Activated T-cell treated with anti-CD3 and anti-CD28 coated beads, Interleukin-2, amount 50 U/mL, for 4 hours (primary cell): Measurements from ENCODE around the gene SLC16A8. TPM values are rescaled to one million over a fixed set of nuclear protein-coding genes. Genes with fewer than 3 reads are reported as not detected.
"Not testable (repeated sequence)": the region's sequence is repeated elsewhere in the genome, so short reads cannot be mapped to it uniquely, and the experiment has no call there.

Experiments
- ATAC-seq, 2 donors: fragments of 200-7000 bp; cut with Tn5 transposase; one replicate each; pipeline ENCODE4 v1.10.0; 2021
- DNase-seq: peaks from one replicate; pipeline ENCODE4 v3.0.0-alpha.2; 2020
- H3K27me3 Mint-ChIP-seq: one replicate; pipeline ENCODE4 v1.8.0; 2021; ENCODE audit warnings: low read depth, mixed read lengths
- H3K36me3 Mint-ChIP-seq: one replicate; pipeline ENCODE4 v1.8.0; 2022; ENCODE audit warnings: mixed read lengths; ENCODE audit not compliant: insufficient read depth
- H3K4me1 Mint-ChIP-seq: one replicate; pipeline ENCODE4 v1.8.0; 2021; ENCODE audit warnings: low read depth, mixed read lengths
- H3K4me3 Mint-ChIP-seq: one replicate; pipeline ENCODE4 v1.8.0; 2021; ENCODE audit warnings: mild to moderate bottlenecking, moderate library complexity, mixed read lengths
- H3K9me3 Mint-ChIP-seq: one replicate; pipeline ENCODE4 v1.8.0; 2021; ENCODE audit warnings: mixed read lengths
- total RNA-seq, 3 donors: library from RNA; stranded (reverse); gene quantifications; one replicate each; pipeline ENCODE4 v1.2.1, GENCODE V29; 2021

SLC16A8 gene
- total RNA-seq, 3 donors from 2014 or later = not detected

DNA sequence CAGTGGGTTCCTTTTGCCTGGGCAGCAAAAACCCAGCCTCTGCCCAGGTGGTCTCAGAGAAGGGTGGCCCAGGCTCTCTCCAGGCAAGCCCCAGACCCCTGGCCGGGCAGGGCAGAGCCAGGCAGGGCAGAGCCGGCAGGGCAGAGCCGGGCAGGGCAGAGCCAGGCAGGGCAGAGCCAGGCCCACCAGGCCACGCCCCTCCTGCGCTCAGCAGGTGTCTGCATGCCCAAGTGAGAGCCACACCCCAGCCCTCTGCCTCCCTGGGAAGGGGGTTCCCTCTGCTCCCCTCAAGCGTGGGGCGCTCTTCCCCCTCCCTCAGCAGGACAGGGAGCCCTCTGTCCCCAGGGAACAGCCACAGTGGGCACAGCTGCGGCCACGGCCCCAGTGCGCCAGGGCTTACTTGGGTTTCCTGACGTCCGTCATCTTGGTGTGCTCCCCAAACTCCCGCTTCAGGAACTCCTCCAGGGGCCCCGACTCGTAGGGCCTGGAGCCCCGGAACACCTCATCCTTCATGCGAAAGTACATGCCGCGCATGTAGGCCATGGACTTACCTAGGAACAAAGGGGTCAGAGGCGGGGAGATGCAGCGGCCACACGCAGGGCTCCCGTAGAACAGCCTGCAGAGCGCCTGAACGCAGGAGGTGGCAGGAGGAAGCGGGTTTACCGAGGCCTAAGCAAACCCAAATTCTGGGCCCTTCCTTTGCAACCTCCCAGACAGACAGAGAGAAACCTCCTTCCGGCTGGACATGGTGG is 36.6 kb upstream of the SLC16A8 start:
- Mint-ChIP-seq H3K36me3 (peaks cover 2% of the 10 kb centered on the region), H3K4me3 (no peak overlapping the region)
- no peak for DNase-seq

GRCh38 chr22:38118747-38119146 is 34.8 kb upstream of the SLC16A8 start:
- DNase-seq, ATAC-seq, H3K4me3 Mint-ChIP-seq, H3K36me3 Mint-ChIP-seq, H3K9me3 Mint-ChIP-seq, H3K27me3 Mint-ChIP-seq, H3K4me1 Mint-ChIP-seq: not testable (repeated sequence)

More for the DNA sequence above, 36.6 kb upstream of the SLC16A8 start:
- peaks cover 1% of the 10 kb centered on the region for H3K4me1 Mint-ChIP-seq
- no peak for ATAC-seq
- H3K9me3 Mint-ChIP-seq = no peaks in the 10 kb centered on the region
- H3K27me3 Mint-ChIP-seq = no peaks in the 10 kb centered on the region

DNA sequence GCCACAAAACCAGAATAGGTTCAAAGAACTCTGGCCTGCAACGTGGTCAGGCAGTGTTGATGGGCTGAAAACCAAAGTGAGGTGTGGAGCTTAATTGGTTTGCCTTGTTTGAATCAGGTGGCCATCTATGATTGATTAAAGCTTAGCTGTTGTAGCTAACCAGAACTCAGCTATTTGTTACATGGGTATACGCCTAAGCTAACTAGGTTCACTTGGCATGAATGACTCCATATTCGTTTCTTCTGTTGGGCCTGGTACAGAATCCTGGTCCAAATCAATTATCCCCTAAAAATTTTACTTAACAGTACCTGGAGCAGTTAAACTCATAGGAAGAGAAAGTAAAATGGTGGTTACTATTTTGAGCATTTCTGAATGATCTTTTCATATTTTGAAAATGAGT is 34.2 kb upstream of the SLC16A8 start:
- H3K36me3 Mint-ChIP-seq = peaks cover 8% of the 10 kb centered on the region
- no peak for DNase-seq
- no peak overlapping the region for H3K4me3 Mint-ChIP-seq
- H3K4me1 Mint-ChIP-seq = no peaks in the 10 kb centered on the region
- no peaks in the 10 kb centered on the region for H3K27me3 Mint-ChIP-seq
- H3K9me3 Mint-ChIP-seq = no peaks in the 10 kb centered on the region
- ATAC-seq = no peak

- H3K4me3 Mint-ChIP-seq, DNase-seq, H3K36me3 Mint-ChIP-seq, H3K4me1 Mint-ChIP-seq, H3K27me3 Mint-ChIP-seq, H3K9me3 Mint-ChIP-seq, ATAC-seq: not testable (repeated sequence)
Observed at GRCh38 chr22:38117556-38117955, 33.6 kb upstream of the SLC16A8 start.

GRCh38 chr22:38115423-38116205 is 31.6 kb upstream of the SLC16A8 start:
- Mint-ChIP-seq H3K9me3 (no peaks in the 10 kb centered on the region), H3K4me3 (no peak overlapping the region), H3K36me3 (peaks cover 9% of the 10 kb centered on the region), H3K4me1 (no peaks in the 10 kb centered on the region), H3K27me3 (no peaks in the 10 kb centered on the region)
- ATAC-seq = no peak
- no peak for DNase-seq

GRCh38 chr22:38114484-38115398 is 30.8 kb upstream of the SLC16A8 start:
- H3K4me3 Mint-ChIP-seq = no peak overlapping the region
- H3K4me1 Mint-ChIP-seq = no peaks in the 10 kb centered on the region
- H3K27me3 Mint-ChIP-seq = no peaks in the 10 kb centered on the region
- peaks cover 9% of the 10 kb centered on the region for H3K36me3 Mint-ChIP-seq
- ATAC-seq (peak; percentile 93 to 95), DNase-seq (peak; percentile 75)
- H3K9me3 Mint-ChIP-seq = no peaks in the 10 kb centered on the region

DNA sequence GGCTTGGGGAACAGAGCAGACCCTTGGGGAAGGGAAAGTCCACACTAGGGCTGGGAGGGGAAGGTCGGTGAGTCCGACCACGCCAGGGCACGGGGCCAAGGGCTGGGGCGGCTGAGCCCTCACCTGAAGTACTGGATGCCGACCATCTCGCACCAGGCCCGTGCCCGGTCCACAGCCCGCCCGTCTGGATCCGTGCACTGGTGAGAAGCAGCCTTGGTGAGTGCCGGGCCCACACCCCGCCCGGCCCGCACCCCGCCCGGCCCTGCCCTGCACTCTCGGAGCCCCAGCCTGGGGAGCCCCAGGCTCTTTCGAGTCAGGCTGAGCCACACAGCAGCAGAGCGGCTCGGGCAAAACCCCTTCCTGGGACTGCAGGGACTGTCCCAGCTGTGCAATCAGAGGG is 28.4 kb upstream of the SLC16A8 start:
- Mint-ChIP-seq H3K4me1 (no peaks in the 10 kb centered on the region), H3K27me3 (no peaks in the 10 kb centered on the region), H3K4me3 (no peak overlapping the region), H3K36me3 (peaks cover 9% of the 10 kb centered on the region), H3K9me3 (no peaks in the 10 kb centered on the region)
- ATAC-seq (no peak), DNase-seq (no peak)

DNA sequence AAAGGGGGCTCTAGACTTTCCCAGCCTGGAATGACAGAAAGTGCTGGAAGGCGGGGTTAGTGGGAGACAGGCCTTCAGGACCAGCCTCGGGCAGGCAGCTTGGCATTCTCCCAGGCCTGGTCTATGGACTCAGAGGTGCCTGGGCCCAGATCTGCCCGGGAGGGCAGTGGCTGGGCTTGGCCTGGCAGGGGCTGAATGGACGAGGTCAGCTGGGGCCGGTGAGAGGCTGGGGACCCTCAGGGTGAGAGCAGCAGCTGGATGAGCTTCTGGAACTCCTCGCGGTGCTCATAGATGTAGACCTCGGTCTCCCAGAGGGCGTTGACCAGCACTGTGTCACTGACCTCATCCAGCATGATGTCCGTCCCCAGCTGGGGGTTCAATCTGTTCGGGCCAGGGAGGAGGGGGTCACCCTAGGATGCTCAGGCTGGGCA is 28.0 kb upstream of the SLC16A8 start:
- no peak overlapping the region for H3K4me3 Mint-ChIP-seq

DNA sequence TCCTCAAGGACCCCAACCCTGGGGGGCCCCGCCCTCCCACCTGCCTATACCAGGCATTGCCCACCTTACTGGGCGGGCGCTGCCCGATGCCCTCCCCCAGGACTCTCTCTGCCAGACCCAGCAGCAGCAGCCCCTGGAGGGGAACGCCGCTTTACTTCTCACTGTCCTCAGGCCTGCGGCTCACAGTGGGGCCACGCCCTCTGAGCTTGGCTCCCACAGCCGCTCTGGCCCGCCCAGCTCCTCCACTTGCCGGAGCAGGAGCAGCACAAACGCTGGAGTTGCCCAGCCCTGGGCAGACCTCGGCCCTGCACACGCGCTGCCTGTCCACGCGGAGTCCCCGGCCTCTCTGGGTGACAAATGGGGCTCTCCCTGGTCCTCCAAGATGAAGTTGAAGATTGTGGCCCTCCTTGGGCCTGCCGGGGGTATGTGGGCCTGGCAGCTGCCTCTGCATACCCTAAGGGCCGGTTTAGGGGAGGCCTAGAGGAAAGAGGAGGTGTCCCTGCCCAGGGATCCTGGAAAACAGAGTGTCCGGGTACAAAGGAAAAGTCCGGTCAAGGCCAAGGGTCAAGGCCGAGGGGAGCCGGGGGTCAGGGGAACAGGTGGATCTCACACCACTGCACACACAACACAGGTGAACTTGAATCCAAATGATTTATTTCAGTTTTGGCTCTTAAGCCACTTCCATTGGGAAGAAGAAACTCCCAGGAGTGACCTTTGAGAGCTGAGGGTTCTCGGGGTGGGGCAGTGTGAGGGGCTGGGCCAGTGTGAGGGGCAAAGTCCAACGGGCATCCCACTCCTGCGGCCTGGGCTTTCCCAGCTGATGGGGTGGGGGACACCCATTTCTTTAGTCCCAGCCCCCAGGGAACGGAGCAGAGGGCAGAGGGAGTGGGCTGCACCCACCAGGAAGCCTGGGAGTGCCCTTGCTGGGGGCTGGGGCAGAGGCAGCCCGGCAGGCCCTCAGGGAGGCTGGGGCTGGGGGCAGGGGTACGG is 27.2 kb upstream of the SLC16A8 start:
- H3K36me3 Mint-ChIP-seq = peaks cover 7% of the 10 kb centered on the region
- H3K4me1 Mint-ChIP-seq = no peaks in the 10 kb centered on the region
- no peaks in the 10 kb centered on the region for H3K9me3 Mint-ChIP-seq
- DNase-seq (no peak), ATAC-seq (no peak)
- no peak overlapping the region for H3K4me3 Mint-ChIP-seq
- no peaks in the 10 kb centered on the region for H3K27me3 Mint-ChIP-seq

More for the DNA sequence above, 28.0 kb upstream of the SLC16A8 start:
- Mint-ChIP-seq H3K9me3 (no peaks in the 10 kb centered on the region), H3K36me3 (peaks cover 9% of the 10 kb centered on the region), H3K27me3 (no peaks in the 10 kb centered on the region), H3K4me1 (no peaks in the 10 kb centered on the region)
- ATAC-seq (no peak), DNase-seq (no peak)

- Mint-ChIP-seq H3K36me3 (peaks cover 5% of the 10 kb centered on the region), H3K4me3 (no peak within 1 kb of the TSS), H3K27me3 (no peaks in the 10 kb centered on the region), H3K4me1 (no peaks in the 10 kb centered on the region), H3K9me3 (no peaks in the 10 kb centered on the region)
- ATAC-seq = no peak
- no peak for DNase-seq
Observed at GRCh38 chr22:38110008-38110862, 26.3 kb upstream of the SLC16A8 start, which contains the start of gene BAIAP2L2. BAIAP2L2 (minus strand) TSS chr22:38110684; CDS start chr22:38110525, 159 bp downstream.

DNA sequence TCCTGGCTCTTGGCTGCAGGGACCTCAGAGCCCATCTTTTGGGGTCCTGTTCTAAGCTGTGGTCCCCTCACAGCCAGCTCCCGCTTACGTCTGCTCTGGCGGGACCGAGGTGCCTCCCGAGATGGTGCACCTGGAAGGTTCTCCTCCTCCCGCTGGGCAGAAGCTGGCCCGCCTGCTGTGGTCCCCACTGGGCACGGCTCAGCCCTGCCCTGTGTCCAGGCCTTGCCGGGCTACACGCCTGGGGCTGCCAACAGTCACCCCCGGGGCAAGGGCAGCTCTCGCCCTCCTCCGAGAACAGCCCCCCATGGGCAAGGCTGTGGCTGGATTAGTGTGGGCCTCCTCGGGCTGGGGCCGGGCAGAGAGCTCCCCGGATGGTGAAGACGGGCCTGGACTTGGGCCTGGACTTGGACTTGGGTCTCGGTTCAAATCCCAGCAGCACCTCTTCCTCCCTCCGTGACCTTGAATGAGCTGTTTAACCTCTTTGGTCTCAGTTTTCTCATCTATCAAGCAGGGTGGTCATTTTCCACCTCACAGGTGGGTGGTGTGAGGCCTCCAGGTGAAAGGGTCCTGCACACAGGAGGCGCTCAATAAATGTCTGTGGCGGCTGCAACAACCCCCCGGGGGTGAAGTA is 25.5 kb upstream of the SLC16A8 start:
- H3K4me3 Mint-ChIP-seq = no peak overlapping the region
- ATAC-seq = peak in 1 of 2 donors; percentile 8
- DNase-seq = no peak
- no peaks in the 10 kb centered on the region for H3K27me3 Mint-ChIP-seq
- peaks cover 3% of the 10 kb centered on the region for H3K36me3 Mint-ChIP-seq
- no peaks in the 10 kb centered on the region for H3K9me3 Mint-ChIP-seq
- peaks cover 5% of the 10 kb centered on the region for H3K4me1 Mint-ChIP-seq

- Mint-ChIP-seq H3K36me3 (peaks cover 1% of the 10 kb centered on the region), H3K9me3 (no peaks in the 10 kb centered on the region), H3K4me3 (no peak overlapping the region), H3K27me3 (no peaks in the 10 kb centered on the region), H3K4me1 (peaks cover 8% of the 10 kb centered on the region)
- DNase-seq (no peak), ATAC-seq (peak; percentile 21 to 35)
Observed at GRCh38 chr22:38108561-38109319, 24.8 kb upstream of the SLC16A8 start.
